NCI-H345 treated with DMSO at 0.1 percent for 48 hours (cell line): ENCODE results near the gene OLFML1.

Experiments
- DNase-seq: peaks from one replicate; lab custom pipeline; 2025; ENCODE audit not compliant: unreplicated experiment; lab: John Stamatoyannopoulos, UW

OLFML1 gene

GRCh38 chr11:7531011-7531410 is 45.7 kb downstream of the OLFML1 start:
- no peak for DNase-seq

DNA sequence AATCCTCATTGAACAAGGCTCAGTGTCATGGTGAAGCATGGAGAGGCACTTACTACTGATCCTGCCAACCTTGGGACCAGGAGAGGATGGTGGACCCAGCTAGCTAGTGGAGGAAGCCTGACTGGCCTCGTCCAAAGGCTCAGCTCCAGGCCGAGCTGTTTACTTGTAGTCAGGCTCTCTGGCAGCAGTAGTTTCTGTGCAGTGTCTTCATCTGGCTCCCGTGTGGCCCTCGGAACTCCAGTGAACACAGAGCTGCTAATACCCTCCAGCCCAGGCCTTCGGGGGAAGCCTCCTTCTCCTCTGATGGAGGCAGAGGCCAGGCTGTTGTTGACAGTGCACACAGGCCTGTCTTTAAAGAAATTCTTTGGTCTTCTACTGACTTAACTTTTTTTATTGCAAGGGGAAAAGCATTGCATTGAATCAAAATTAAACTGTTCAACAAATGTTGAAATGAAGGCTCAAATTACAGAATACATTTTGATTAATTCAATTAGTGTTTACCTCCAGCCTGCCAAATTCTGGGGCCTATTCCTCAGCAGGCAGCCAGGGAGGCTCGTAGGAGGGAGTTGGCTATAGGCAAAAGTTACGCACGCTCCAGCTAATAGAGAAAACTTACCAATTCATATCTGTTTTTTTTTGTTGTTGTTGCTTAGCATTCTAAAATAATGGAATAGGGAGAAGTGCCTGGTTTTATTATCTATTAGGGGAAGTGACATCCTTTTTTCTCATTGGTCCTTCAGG is 47.3 kb downstream of the OLFML1 start:
- DNase-seq: no peak

- no peak for DNase-seq
Measured at GRCh38 chr11:7533199-7534041, 48.1 kb downstream of the OLFML1 start.

GRCh38 chr11:7534042-7534378 is 48.7 kb downstream of the OLFML1 start:
- DNase-seq: no peak

GRCh38 chr11:7536100-7536499 is 50.8 kb downstream of the OLFML1 start:
- no peak for DNase-seq

DNA sequence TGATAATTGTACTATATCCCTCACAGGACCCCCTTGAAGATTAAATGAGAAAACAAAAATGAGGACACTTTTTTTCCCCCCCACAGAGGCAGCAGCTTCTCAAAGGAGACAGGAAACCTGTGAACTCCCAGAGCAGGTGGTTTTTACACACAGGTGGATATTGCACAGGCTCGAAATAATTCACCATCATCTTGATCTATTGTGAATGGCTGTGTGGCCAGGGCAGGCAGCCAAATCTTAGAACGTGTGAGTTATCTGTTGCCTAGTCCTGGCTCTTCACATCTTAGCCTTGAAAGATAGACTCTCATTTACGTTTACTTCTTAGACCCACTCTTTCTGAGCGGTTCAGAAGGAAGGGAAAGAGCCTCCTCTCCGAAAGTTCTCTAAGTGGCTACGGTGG is 52.0 kb downstream of the OLFML1 start:
- DNase-seq: no peak

DNA sequence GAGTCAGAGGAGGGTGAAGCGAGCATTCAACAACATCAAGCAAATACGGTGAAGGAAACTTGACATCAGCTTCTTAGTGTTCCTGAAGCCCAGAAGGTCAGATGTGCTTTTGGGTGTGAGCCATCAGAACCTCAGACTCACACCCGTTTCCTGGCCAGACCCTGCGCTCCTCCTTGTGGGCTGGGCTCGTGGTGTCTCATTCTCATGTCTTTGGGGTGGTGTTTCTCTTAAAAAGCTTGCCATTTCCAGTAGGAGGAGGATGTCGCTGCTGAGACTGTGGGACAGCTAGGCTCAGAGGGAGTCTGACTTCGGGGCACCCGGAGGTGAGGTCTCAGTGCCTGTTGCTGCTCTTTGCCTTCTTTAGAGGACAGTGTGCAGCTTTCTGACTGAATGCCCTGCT is 52.7 kb downstream of the OLFML1 start:
- no peak for DNase-seq

- no peak for DNase-seq
Measured at GRCh38 chr11:7538466-7539454, 53.5 kb downstream of the OLFML1 start.

GRCh38 chr11:7540830-7541555 is 55.7 kb downstream of the OLFML1 start:
- DNase-seq: no peak

- DNase-seq: no peak
Measured at GRCh38 chr11:7543302-7543701, 58.0 kb downstream of the OLFML1 start.

GRCh38 chr11:7544021-7544420 is 58.7 kb downstream of the OLFML1 start:
- DNase-seq: no peak

- no peak for DNase-seq
Measured at GRCh38 chr11:7545611-7546010, 60.3 kb downstream of the OLFML1 start.

DNA sequence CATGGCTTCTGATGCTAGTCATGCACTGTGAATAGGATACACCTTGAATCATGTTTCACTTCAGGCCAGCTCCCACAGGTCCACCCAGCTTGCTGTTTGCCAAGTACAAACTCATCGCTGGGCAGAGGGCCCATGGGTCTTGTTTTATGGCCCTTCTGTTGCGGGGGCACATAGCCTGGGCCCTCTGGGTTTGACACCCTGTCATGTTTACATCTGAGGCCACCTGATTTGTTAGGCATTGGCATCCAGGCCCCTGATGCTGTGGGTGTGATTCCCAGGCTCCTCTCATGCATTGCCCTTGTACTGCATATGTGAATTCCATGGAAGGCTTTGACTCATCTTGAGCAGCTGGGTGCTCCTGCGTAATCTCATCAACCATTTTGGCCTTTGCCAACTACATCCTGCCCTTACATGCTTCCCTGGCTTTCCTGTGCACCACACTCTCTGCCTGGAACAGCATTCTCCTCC is 61.1 kb downstream of the OLFML1 start:
- no peak for DNase-seq

DNA sequence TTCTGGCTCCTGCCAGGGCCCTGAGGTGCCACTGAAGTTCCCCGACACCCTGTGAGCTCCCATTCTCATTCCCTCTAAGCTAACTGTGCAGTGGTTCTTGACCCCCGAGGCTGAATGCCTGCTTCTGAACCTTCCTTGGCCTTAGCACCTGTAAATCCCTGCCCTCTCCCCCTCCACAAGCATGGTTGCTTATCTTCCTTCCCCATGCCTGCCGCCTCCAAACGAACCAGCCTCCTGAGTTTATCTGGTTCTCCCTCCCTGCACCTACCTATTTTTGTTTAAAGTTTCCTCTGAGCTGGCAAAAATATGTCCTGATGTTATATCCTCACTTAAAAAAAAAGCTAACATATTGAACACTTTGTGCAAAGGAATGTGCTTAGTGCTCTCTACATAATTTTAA is 62.4 kb downstream of the OLFML1 start:
- DNase-seq: no peak

- DNase-seq: no peak
Measured at GRCh38 chr11:7548659-7549274, 63.5 kb downstream of the OLFML1 start.

GRCh38 chr11:7549681-7550080 is 64.4 kb downstream of the OLFML1 start:
- no peak for DNase-seq

- no peak for DNase-seq
Measured at GRCh38 chr11:7551571-7551970, 66.3 kb downstream of the OLFML1 start.

- no peak for DNase-seq
Measured at GRCh38 chr11:7552666-7553065, 67.4 kb downstream of the OLFML1 start.

DNA sequence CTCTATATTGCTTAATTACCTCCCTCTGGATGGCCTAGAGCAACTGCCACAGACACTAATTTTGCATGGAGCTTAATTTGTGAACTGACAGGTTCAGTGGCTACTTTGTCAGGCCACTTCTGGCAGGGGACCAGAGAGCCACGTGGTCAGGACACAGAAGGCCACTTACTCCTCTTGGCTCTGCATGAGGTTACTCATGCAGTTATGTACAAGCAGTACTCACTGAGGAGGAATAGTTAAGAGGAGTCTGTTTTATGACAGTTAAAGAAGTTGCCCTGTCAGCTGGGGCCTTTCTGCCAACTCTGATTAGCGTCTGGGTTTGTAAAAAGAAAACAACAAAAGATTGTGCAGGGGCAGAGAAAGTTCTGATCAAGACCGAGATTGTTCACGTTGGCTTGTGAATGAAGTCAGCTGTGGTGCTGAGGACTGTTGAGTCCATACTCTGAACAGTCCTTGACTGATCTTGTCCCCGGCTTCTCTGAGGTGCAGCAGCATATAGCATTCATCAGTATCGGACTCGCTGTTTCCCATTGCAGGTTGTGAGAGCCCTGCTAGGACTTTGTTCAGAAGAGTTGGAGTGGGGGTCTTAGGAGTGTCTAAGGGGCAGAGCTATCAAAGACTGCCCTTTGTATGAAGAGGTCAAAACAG is 69.9 kb downstream of the OLFML1 start:
- DNase-seq: no peak

DNA sequence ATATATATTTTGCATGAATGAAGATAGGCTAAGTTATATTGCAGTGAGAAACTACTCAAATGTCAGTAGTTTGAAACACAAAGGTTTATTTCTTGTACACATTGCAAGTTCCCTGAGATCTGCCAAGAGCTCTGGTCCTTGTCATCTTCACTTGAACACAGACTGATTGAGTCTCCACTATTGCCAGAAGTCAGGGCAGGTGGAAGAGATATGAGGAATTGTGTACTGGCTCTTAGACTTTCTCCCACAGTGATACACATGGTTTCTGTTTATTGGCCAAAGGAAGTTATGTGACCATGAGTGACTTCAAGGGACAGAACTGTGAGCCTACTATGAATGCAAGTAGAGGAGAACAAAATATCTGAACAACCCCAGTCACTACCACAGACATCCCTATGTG is 72.7 kb downstream of the OLFML1 start:
- no peak for DNase-seq
